Tibial nerve (tissue), 4 donors: Measurements from ENCODE around the gene ASCC1.

ENCODE experiments used
- EP300 ChIP-seq, 2 donors: sonication (generic); formaldehyde crosslinking; IDR thresholded peaks; one replicate each; pipeline ENCODE4 v1.6.1; 2017; ENCODE audit warnings: antibody characterized with exemption in 2 of 2, mild to moderate bottlenecking in 1 of 2
- POLR2A ChIP-seq, 2 donors: fragments of 450-650 bp; IDR thresholded peaks; one replicate each; pipeline ENCODE4 v1.6.1; 2017; ENCODE audit warnings: antibody characterized with exemption in 2 of 2, mild to moderate bottlenecking in 2 of 2, moderate library complexity in 2 of 2
- TF ChIP-seq, protein P1 (sequence below), 5 experiments: fragments of 200-600 bp in 3 of 5; fragments of 450-650 bp in 2 of 5; sonication (generic) in 3 of 5; IDR thresholded peaks; one replicate each; pipeline ENCODE4 v1.5.1; 2016 to 2019; ENCODE audit warnings: antibody characterized with exemption in 5 of 5, mild to moderate bottlenecking in 3 of 5, moderate library complexity in 2 of 5

DNA sequence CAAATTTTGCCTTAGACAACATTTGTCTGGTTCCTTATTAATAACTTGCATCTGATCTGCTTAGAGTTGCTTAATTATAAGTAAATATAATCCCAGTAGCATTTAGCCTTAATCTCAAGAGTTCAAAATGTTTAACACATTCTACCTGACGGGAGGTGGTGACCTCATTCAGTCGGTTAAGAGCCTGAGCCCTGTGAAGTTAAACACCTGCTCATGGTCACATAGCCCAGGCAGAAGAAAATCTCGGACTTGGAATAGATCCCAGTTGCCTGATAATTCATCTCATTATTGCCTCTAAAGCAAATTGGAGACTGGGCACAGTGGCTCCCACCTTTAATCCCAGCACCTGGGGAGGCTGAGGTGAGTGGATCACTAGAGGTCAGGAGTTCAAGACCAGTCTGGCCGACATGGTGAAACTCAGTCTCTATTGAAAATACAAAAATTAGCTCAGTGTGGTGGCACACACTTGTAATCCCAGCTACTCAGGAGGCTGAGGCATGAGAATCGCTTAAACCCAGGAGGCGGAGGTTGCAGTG is 18.6 kb upstream of the ASCC1 start:
- no peak for TF ChIP-seq EP300 (IDR thresholded peaks at IDR 0.05)
- TF ChIP-seq, protein P1, sequence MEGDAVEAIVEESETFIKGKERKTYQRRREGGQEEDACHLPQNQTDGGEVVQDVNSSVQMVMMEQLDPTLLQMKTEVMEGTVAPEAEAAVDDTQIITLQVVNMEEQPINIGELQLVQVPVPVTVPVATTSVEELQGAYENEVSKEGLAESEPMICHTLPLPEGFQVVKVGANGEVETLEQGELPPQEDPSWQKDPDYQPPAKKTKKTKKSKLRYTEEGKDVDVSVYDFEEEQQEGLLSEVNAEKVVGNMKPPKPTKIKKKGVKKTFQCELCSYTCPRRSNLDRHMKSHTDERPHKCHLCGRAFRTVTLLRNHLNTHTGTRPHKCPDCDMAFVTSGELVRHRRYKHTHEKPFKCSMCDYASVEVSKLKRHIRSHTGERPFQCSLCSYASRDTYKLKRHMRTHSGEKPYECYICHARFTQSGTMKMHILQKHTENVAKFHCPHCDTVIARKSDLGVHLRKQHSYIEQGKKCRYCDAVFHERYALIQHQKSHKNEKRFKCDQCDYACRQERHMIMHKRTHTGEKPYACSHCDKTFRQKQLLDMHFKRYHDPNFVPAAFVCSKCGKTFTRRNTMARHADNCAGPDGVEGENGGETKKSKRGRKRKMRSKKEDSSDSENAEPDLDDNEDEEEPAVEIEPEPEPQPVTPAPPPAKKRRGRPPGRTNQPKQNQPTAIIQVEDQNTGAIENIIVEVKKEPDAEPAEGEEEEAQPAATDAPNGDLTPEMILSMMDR (IDR thresholded peaks at IDR 0.05) = no peak
- no peak for TF ChIP-seq POLR2A (IDR thresholded peaks at IDR 0.05)
